Inferior parietal cortex (tissue), 1 donor: Measurements from ENCODE around the gene SLC9A7.

ENCODE experiments used
- DNase-seq: peaks from one replicate; pipeline ENCODE4 v3.0.0-alpha.2; 2016; ENCODE audit errors: extremely low spot score

Gene SLC9A7

DNA sequence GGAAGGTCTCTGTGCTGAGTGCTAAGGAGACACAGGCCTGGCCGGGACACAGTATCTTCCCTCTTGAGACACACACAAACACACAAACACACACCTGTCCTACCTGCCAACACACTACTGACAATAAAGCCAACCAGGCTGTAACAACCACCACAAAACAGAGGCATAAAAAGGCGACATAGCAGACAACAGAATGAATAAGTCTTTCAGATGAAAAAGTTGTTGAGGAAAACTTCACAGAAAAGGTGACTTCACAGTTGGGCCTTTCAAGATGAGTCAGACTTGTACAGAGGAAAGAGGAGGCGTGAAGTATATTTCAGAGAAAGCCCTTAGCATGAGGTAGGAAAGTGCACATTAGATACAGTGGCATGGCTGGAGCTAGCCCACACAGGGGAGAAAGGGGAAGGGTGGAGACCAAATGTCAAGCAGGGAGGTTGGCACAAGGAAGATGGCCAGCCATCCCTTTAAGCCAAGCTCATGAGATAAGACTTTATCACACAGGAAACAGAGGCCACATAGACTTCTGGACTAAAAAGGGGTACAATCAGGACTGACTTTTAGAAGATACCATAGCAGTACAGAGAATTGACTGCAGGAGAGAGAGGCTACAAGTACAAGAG is 54.0 kb downstream of the SLC9A7 start:
- no peak for DNase-seq

GRCh38 chrX:46703980-46704379 is 54.9 kb downstream of the SLC9A7 start:
- no peak for DNase-seq

- DNase-seq = no peak
These were observed 60.2 kb downstream of the SLC9A7 start for GRCh38 chrX:46698691-46699090.

GRCh38 chrX:46695491-46695890 is 63.4 kb downstream of the SLC9A7 start:
- no peak for DNase-seq

- DNase-seq = no peak
These were observed 64.4 kb downstream of the SLC9A7 start for GRCh38 chrX:46694549-46694948.

DNA sequence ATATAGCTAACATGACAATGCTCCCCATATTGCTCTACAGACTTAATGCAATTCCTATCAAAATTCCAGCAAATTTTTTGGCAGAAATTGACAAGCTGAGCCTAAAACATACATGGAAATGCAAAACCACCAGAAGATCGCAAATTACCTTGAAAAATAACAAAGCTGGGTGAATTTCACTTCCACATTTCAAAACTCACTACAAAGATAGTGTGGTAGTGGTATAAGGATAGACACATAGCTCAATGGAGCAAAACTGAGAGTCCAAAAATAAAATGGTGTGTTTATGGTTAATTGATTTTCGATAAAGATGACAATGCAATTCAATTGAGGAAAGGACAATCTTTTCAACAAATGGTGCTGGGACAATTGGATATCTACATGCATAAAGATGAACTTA is 65.8 kb downstream of the SLC9A7 start:
- no peak for DNase-seq

DNA sequence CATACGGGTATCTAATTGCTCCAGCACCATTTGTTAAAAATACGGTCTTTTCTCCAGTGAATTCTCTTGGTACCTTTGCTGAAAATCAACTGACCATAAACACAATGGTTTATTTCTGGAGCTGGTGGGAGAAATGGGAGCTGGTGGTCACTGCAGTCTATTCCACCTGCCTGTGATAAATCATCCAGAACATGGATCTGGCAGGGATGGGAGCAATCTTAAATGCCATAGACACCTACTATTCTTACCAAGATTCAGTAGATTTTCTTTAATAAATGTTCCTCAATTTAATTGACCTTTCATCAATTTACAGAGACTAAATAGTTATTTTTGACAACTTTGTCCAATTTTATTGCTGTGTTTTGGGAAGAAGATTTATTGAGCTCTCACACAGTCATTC is 68.1 kb downstream of the SLC9A7 start:
- no peak for DNase-seq

DNA sequence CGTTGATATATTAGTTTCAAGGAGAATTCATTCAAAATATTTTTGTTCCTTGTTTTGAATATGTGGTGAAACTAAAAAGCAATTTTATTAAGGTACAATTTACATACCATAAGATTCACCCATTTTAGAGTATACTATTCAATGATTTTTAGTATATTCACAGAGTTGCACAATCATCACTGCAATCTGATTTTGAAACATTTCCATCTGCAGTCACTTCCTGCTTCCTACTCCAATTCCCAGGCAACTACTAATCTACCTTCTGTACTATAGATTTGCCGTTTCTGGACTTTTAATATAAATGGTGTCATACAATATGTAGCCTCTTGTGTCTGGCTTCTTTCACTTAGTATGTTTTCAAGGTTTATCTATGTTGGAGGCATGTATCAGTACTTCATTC is 71.3 kb downstream of the SLC9A7 start:
- no peak for DNase-seq

DNA sequence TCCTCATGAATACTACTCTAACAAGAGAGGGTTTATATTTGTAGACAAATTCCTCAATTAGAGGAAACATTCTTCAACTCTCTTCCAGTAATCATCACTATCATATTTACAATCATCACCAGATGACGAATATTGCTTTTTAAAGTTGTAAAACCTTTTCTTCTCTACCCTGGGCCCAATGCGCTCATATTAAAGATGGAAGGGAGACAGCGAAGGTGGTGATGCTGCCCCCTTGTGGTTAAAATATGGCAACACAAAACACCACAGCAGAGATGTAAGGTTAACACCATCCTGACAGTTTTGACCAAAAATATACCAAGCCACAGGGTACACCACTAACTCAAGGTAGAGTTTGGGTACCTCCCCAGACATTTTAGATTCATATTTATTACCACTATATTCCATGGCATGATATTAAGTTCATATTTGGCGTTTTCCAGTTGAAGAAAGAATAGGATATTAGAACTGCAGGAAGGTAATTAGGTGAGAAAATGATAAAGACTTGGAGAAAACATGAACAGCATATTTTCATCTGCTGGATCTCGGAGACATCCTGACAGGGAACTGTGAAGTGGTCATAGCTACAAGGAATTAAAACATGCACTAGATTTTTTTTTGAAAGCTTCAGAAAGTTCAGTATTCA is 72.8 kb downstream of the SLC9A7 start:
- peak; percentile 32 for DNase-seq

DNA sequence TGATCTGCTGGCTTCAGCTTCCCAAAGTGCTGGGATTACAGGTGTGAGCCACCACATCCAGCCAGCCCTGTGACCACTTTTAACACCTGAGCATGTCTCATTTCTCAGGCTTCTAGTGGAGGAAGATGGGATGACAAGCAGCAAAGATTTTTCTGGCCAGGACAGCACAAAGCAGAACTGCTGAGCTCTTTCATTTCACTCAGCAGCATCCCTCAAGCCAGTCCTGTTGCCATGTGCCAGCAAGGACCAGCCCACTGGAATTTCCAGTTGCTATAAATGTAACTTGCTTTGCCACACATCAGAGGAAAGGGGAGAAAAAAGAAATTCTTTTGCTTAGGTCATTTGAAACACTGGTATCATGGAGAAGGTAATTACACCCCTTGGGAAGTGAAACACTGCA is 75.9 kb downstream of the SLC9A7 start:
- no peak for DNase-seq

DNA sequence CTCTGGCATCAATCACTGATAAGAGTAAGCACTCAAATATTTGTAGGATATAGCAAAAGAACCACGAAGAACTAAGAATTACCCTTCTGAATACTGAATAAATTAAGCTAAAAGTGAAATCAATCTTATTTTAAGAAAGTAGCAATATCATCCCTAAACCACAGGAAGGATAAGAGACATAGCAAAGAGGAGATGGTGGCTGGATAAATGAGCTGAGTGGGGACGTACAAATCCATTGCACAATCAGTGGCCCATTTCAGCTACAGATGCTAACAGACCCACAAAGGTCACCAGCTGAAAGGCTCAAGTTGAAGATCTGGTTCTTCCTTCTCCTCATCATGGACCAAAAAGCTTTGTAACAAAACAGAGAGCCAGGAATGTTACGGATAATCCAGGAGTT is 77.1 kb downstream of the SLC9A7 start:
- no peak for DNase-seq

DNA sequence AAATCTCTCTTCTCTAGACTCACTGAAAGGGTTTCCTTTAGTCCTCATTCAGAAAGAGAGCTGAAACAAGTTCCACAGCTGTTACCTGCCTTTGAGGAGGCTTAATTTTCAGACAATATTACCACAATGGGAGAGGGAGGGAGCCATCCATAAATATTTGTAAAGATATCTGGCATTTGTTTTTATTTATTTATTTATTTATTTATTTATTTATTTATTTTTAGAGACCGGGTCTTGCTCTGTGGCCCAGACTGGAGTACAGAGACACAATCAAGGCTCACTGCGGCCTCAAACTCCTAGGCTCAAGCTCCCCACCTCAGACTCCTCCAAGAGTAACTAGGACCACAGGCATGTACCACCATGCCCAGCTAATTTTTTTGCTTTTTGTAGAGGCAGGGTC is 80.7 kb downstream of the SLC9A7 start:
- DNase-seq = no peak

GRCh38 chrX:46676399-46677356 is 82.2 kb downstream of the SLC9A7 start:
- no peak for DNase-seq

GRCh38 chrX:46673620-46674359 is 85.1 kb downstream of the SLC9A7 start:
- no peak for DNase-seq

DNA sequence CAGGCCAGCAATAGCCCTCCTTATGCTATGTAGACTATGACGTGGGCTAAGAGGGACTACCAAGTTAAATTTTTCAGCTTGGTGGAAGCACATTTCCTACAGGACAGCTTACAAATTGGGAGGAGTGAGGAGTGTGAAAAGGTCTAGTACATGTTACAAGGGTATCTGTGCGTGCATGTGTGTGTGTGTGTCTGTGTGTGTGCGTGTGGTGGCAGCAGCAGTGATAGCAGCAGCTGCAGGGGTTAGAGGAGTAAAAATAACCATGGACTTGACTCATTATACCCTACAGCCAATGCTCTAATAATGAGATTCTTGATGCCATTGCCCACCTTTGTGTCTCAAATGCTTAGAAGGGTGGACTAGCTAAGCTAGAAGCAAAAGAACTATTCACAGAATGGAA is 88.6 kb downstream of the SLC9A7 start:
- DNase-seq = no peak

- no peak for DNase-seq
These were observed 92.1 kb downstream of the SLC9A7 start for GRCh38 chrX:46666831-46667230.

DNA sequence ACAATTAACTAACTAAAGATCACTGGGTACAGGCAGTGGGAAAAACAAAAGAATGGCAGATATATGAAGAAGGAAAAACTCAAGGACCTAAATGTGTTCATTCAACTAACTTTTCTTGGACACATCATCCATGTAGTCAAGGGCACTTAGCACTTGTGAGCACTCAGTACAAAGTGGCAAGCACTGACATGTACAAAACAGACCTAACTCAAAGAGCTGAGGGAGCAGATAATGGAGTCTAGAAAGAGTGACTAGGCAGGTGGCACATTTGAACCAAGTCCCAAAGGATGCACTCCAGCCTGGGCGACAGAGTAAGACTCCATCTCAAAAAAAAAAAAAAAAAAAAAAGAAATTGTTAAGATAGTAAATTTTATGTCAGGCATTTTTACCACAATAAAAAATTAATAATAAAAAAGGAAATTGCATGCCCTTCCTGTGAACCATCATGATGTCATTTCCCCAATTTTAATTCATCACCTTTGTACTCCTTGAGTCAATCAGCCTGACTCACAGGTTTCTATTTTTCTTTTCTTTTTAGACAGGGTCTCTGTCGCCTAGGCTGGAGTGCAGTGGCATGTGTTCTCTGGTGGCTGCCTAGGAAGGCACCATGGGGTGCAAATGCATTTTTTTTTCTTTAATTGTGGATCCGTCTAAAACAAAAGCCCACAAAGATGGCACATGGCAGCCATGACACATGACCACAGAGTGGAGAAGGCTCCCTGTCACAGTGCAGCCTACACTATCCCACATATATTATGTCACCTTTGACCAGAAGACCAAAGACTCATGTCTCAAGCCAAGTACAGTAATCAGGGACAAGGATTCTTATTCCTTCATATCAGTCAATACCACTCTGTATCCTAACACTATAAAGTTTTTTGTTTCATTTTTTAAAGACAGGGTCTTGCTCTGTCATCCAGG is 93.4 kb downstream of the SLC9A7 start:
- no peak for DNase-seq

GRCh38 chrX:46662188-46662958 is 96.5 kb downstream of the SLC9A7 start:
- DNase-seq = no peak

DNA sequence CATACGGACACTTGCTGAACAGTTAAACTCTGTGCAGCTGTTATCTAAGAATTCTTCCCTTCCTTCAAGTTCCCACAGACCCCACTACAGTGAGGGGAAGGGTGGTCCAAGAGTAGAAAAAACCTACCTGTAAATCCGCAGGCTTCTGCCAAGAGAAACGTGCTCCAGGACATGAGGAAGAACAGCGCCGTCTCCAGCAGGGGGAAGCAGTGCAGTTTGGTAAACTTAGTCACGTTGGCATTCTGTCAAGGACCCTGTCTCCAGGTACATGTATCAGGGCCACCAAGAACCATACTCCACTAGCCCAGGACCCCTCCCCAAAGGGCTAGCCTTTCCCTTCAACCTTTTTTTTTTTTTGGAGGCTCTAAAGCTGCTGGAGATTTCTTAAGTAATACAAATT is 105.4 kb downstream of the SLC9A7 start:
- DNase-seq = no peak
